CD4-positive, alpha-beta T cell treated with Interleukin-12 subunit alpha and Interleukin-12 subunit beta, for 1 hour (primary cell): ENCODE data around the gene RNF113B.

Experiments used
- DNase-seq: peaks from one replicate; pipeline ENCODE4 v3.0.0-alpha.2; 2020

The RNF113B gene

GRCh38 chr13:98203646-98204326 lies 26.7 kb upstream of the RNF113B start:
- no peak for DNase-seq

GRCh38 chr13:98201984-98202383 lies 24.9 kb upstream of the RNF113B start:
- no peak for DNase-seq

GRCh38 chr13:98201189-98201588 lies 24.1 kb upstream of the RNF113B start:
- DNase-seq = no peak

GRCh38 chr13:98200211-98200878 lies 23.3 kb upstream of the RNF113B start:
- no peak for DNase-seq

GRCh38 chr13:98199480-98199879 lies 22.4 kb upstream of the RNF113B start:
- DNase-seq = no peak

GRCh38 chr13:98198683-98199082 lies 21.6 kb upstream of the RNF113B start:
- no peak for DNase-seq

GRCh38 chr13:98195054-98195791 lies 18.2 kb upstream of the RNF113B start:
- no peak for DNase-seq

- DNase-seq = no peak
Measured at GRCh38 chr13:98192008-98192407, 14.9 kb upstream of the RNF113B start.

- DNase-seq = no peak
Measured at GRCh38 chr13:98190889-98191444, 13.9 kb upstream of the RNF113B start.

- DNase-seq = no peak
Measured at GRCh38 chr13:98189841-98190505, 12.9 kb upstream of the RNF113B start.

GRCh38 chr13:98188544-98189166 lies 11.6 kb upstream of the RNF113B start:
- DNase-seq = no peak

GRCh38 chr13:98187965-98188261 lies 10.8 kb upstream of the RNF113B start:
- DNase-seq = no peak

- DNase-seq = no peak
Measured at GRCh38 chr13:98187155-98187964, 10.3 kb upstream of the RNF113B start.

GRCh38 chr13:98184792-98185191 lies 7.7 kb upstream of the RNF113B start:
- DNase-seq = no peak

GRCh38 chr13:98182589-98182988 lies 5.5 kb upstream of the RNF113B start:
- no peak for DNase-seq

GRCh38 chr13:98182153-98182552 lies 5.1 kb upstream of the RNF113B start:
- no peak for DNase-seq

- no peak for DNase-seq
Measured at GRCh38 chr13:98181111-98181815, 4.2 kb upstream of the RNF113B start.

- DNase-seq = no peak
Measured at GRCh38 chr13:98180092-98180491, 3.0 kb upstream of the RNF113B start.

GRCh38 chr13:98175823-98176222 lies 1.2 kb downstream of the RNF113B start:
- no peak for DNase-seq

- DNase-seq = no peak
Measured at GRCh38 chr13:98175043-98175442, 2.0 kb downstream of the RNF113B start.

GRCh38 chr13:98174307-98174706 lies 2.8 kb downstream of the RNF113B start:
- no peak for DNase-seq
